Measurements from ENCODE around the gene OR9A4.

OR9A4 gene

GRCh38 chr7:141949021-141949420, 32.8 kb downstream of the OR9A4 start:
- peaks cover 25% of the 10 kb centered on the region for H3K4me1 ChIP-seq (ENCODE audit: control insufficient read depth, insufficient read depth, low read length)
- no peaks in the 10 kb centered on the region for H3K36me3 ChIP-seq (ENCODE audit: insufficient read depth, low read length)
- H3K9ac ChIP-seq (ENCODE audit: low read depth, low read length), result no peak overlapping the region
- no peak overlapping the region for H3K4me2 ChIP-seq (ENCODE audit: low read length)
- H3K27me3 ChIP-seq (ENCODE audit: control insufficient read depth, insufficient read depth, low read length), result no peaks in the 10 kb centered on the region
- no peak overlapping the region for H3K4me3 ChIP-seq (ENCODE audit: low read length)
- H3K9me3 ChIP-seq (replicated peaks; ENCODE audit: low read length), result no peaks in the 10 kb centered on the region

- Histone ChIP-seq H3K36me3 (ENCODE audit: insufficient read depth, low read length) (no peaks in the 10 kb centered on the region), H3K4me2 (ENCODE audit: low read length) (no peak overlapping the region), H3K4me1 (ENCODE audit: control insufficient read depth, insufficient read depth, low read length) (peaks cover 25% of the 10 kb centered on the region)
Measured at GRCh38 chr7:141949451-141949850, 33.3 kb downstream of the OR9A4 start.

GRCh38 chr7:141949911-141950310, 33.7 kb downstream of the OR9A4 start:
- Histone ChIP-seq H3K9ac (ENCODE audit: low read depth, low read length) (no peak overlapping the region), H3K4me3 (ENCODE audit: low read length) (no peak overlapping the region), H3K4me1 (ENCODE audit: control insufficient read depth, insufficient read depth, low read length) (peaks cover 23% of the 10 kb centered on the region), H3K27me3 (ENCODE audit: control insufficient read depth, insufficient read depth, low read length) (no peaks in the 10 kb centered on the region), H3K9me3 (replicated peaks; ENCODE audit: low read length) (no peaks in the 10 kb centered on the region), H3K36me3 (ENCODE audit: insufficient read depth, low read length) (no peaks in the 10 kb centered on the region), H3K4me2 (ENCODE audit: low read length) (no peak overlapping the region)

More at GRCh38 chr7:141949451-141949850, 33.3 kb downstream of the OR9A4 start:
- H3K4me3 ChIP-seq (ENCODE audit: low read length), result no peak overlapping the region
- no peaks in the 10 kb centered on the region for H3K27me3 ChIP-seq (ENCODE audit: control insufficient read depth, insufficient read depth, low read length)
- no peaks in the 10 kb centered on the region for H3K9me3 ChIP-seq (replicated peaks; ENCODE audit: low read length)
- no peak overlapping the region for H3K9ac ChIP-seq (ENCODE audit: low read depth, low read length)

GRCh38 chr7:141950806-141951205, 34.6 kb downstream of the OR9A4 start:
- Histone ChIP-seq H3K4me2 (ENCODE audit: low read length) (no peak overlapping the region), H3K36me3 (ENCODE audit: insufficient read depth, low read length) (no peaks in the 10 kb centered on the region), H3K4me1 (ENCODE audit: control insufficient read depth, insufficient read depth, low read length) (peaks cover 18% of the 10 kb centered on the region), H3K4me3 (ENCODE audit: low read length) (no peak overlapping the region), H3K9ac (ENCODE audit: low read depth, low read length) (no peak overlapping the region), H3K27me3 (ENCODE audit: control insufficient read depth, insufficient read depth, low read length) (no peaks in the 10 kb centered on the region), H3K9me3 (replicated peaks; ENCODE audit: low read length) (no peaks in the 10 kb centered on the region)

- H3K4me2 ChIP-seq (ENCODE audit: low read length), result no peak overlapping the region
- H3K9ac ChIP-seq (ENCODE audit: low read depth, low read length), result no peak overlapping the region
- no peaks in the 10 kb centered on the region for H3K9me3 ChIP-seq (replicated peaks; ENCODE audit: low read length)
- H3K4me3 ChIP-seq (ENCODE audit: low read length), result no peak overlapping the region
- peaks cover 18% of the 10 kb centered on the region for H3K4me1 ChIP-seq (ENCODE audit: control insufficient read depth, insufficient read depth, low read length)
- H3K36me3 ChIP-seq (ENCODE audit: insufficient read depth, low read length), result no peaks in the 10 kb centered on the region
- H3K27me3 ChIP-seq (ENCODE audit: control insufficient read depth, insufficient read depth, low read length), result no peaks in the 10 kb centered on the region
Measured at GRCh38 chr7:141952461-141952860, 36.3 kb downstream of the OR9A4 start.

- no peak overlapping the region for H3K4me3 ChIP-seq (ENCODE audit: low read length)
- no peaks in the 10 kb centered on the region for H3K27me3 ChIP-seq (ENCODE audit: control insufficient read depth, insufficient read depth, low read length)
- no peaks in the 10 kb centered on the region for H3K36me3 ChIP-seq (ENCODE audit: insufficient read depth, low read length)
- H3K4me1 ChIP-seq (ENCODE audit: control insufficient read depth, insufficient read depth, low read length), result peaks cover 18% of the 10 kb centered on the region
- no peaks in the 10 kb centered on the region for H3K9me3 ChIP-seq (replicated peaks; ENCODE audit: low read length)
- no peak overlapping the region for H3K9ac ChIP-seq (ENCODE audit: low read depth, low read length)
- no peak overlapping the region for H3K4me2 ChIP-seq (ENCODE audit: low read length)
Measured at GRCh38 chr7:141954334-141954733, 38.1 kb downstream of the OR9A4 start.

- H3K4me3 ChIP-seq (ENCODE audit: low read length), result no peak overlapping the region
Measured at GRCh38 chr7:141956084-141956483, 39.9 kb downstream of the OR9A4 start.

GRCh38 chr7:141960687-141961422, 44.7 kb downstream of the OR9A4 start:
- Histone ChIP-seq H3K9ac (ENCODE audit: low read depth, low read length) (no peak overlapping the region), H3K27me3 (ENCODE audit: control insufficient read depth, insufficient read depth, low read length) (no peaks in the 10 kb centered on the region), H3K4me3 (ENCODE audit: low read length) (no peak overlapping the region), H3K36me3 (ENCODE audit: insufficient read depth, low read length) (no peaks in the 10 kb centered on the region), H3K9me3 (replicated peaks; ENCODE audit: low read length) (no peaks in the 10 kb centered on the region), H3K4me1 (ENCODE audit: control insufficient read depth, insufficient read depth, low read length) (peaks cover 6% of the 10 kb centered on the region), H3K4me2 (ENCODE audit: low read length) (no peak overlapping the region)

More at GRCh38 chr7:141956084-141956483, 39.9 kb downstream of the OR9A4 start:
- Histone ChIP-seq H3K36me3 (ENCODE audit: insufficient read depth, low read length) (no peaks in the 10 kb centered on the region), H3K27me3 (ENCODE audit: control insufficient read depth, insufficient read depth, low read length) (no peaks in the 10 kb centered on the region), H3K9ac (ENCODE audit: low read depth, low read length) (peak overlapping the region; percentile 40), H3K4me2 (ENCODE audit: low read length) (peak overlapping the region; percentile 23), H3K4me1 (ENCODE audit: control insufficient read depth, insufficient read depth, low read length) (peaks cover 18% of the 10 kb centered on the region), H3K9me3 (replicated peaks; ENCODE audit: low read length) (no peaks in the 10 kb centered on the region)

Measured in skeletal muscle satellite cell (primary cell).